Left lung (tissue), 14 donors: ENCODE results near the gene LRRC61. TPM values are rescaled to one million over a fixed set of nuclear protein-coding genes. Genes with fewer than 3 reads are reported as not detected.
A peak's percentile ranks its signal among the peaks of the same experiment; 100 is the strongest.
"Not testable (repeated sequence)": the region's sequence is repeated elsewhere in the genome, so short reads cannot be mapped to it uniquely, and the experiment has no call there.

Experiments
- ATAC-seq: fragments of 200-7000 bp; cut with Tn5 transposase; one replicate; pipeline ENCODE4 v1.9.1; 2020; ENCODE audit warnings: moderate library complexity
- DNase-seq, 4 donors: peaks; one replicate each; pipeline ENCODE4 v3.0.0-alpha.2; 2013 to 2020
- H3K27ac ChIP-seq, 2 donors: fragments of 200-600 bp; sonication (generic) in 1 of 2; one replicate each; pipeline versions ENCODE4 v1.5.0 to v1.8.0; 2020 to 2021
- H3K27me3 ChIP-seq, 2 donors: fragments of 200-600 bp; sonication (generic) in 1 of 2; one replicate each; pipeline versions ENCODE4 v1.5.0 to v1.8.0; 2020 to 2021
- H3K36me3 ChIP-seq, 2 donors: fragments of 200-600 bp; sonication (generic) in 1 of 2; one replicate each; pipeline versions ENCODE4 v1.5.0 to v1.8.0; 2020 to 2021
- H3K4me1 ChIP-seq, 2 donors: fragments of 200-600 bp; one replicate each; pipeline ENCODE4 v1.8.0; 2021
- H3K4me3 ChIP-seq, 2 donors: fragments of 200-600 bp; sonication (generic) in 1 of 2; one replicate each; pipeline versions ENCODE4 v1.5.0 to v1.8.0; 2020 to 2021; ENCODE audit warnings: mild to moderate bottlenecking in 1 of 2
- H3K9me3 ChIP-seq, 2 donors: fragments of 200-600 bp; sonication (generic) in 1 of 2; one replicate each; pipeline versions ENCODE4 v1.5.0 to v1.8.0; 2020 to 2021
- intact Hi-C, 2 donors: fragments of 100-400 bp; cut with DNase I; formaldehyde crosslinking; loops; one replicate each; pipeline versions ENCODE4 v1.11.2 to v1.14.2; 2022
- long read RNA-seq, 12 donors: library from polyadenylated mRNA in 2 of 12; unstranded in 2 of 12; transcript quantifications; one replicate each; pipeline ENCODE4 v2.0.0 and lab custom pipeline, GENCODE V29; 2019 to 2026
- polyA plus RNA-seq, 6 donors: library from polyadenylated mRNA; unstranded; fragments of 120-200 nt; gene quantifications; one replicate each; pipeline ENCODE4 v1.2.1, GENCODE V29; 2013; ENCODE audit not compliant: insufficient read length in 6 of 6
- total RNA-seq, 2 donors: library from RNA; stranded (reverse); fragmentation: NEBNext Ultra II Directional; extraction: Animal tissue kit (Norgen Biotek cat#: 25700); gene quantifications; one replicate each; pipeline ENCODE4 v1.2.1, GENCODE V29; 2021
- TF ChIP-seq, protein P1 (sequence below), 2 donors: fragments of 200-600 bp; sonication (generic) in 1 of 2; IDR thresholded peaks; one replicate each; pipeline versions ENCODE4 v1.5.0 to v1.8.0; 2021; ENCODE audit warnings: antibody characterized with exemption in 2 of 2
- donor health status: DM: no; HTN: yes; CAD: no.
- donor health status: DM: no; HTN: no; CAD: no.

Gene LRRC61, protein sequence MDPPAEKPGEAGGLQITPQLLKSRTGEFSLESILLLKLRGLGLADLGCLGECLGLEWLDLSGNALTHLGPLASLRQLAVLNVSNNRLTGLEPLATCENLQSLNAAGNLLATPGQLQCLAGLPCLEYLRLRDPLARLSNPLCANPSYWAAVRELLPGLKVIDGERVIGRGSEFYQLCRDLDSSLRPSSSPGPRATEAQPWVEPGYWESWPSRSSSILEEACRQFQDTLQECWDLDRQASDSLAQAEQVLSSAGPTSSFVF
- total RNA-seq: 10 to 100 TPM in 1 of 2 donors, 1 to 10 TPM in 1; 9.0 to 15.8 TPM
- 10 to 100 TPM; 16.2 to 22.5 (median 20.1) TPM for polyA plus RNA-seq
- long read RNA-seq, donor 1, transcript LRRC61-202 (3 exons, 1,877 nt): major isoform, 16 of 841 reads
- long read RNA-seq, donor 1, partial matches to known transcripts: 355 of 841 reads
- long read RNA-seq, donor 1, other reads (novel, unspliced or antisense): 467 of 841 reads
- long read RNA-seq, donor 2, transcript LRRC61-202 (3 exons, 1,877 nt): major isoform, 11 of 699 reads
- long read RNA-seq, donor 2, partial matches to known transcripts: 664 of 699 reads
- long read RNA-seq, donor 2, other reads (novel, unspliced or antisense): 19 of 699 reads
- long read RNA-seq, donor 3, transcript LRRC61-202 (3 exons, 1,877 nt): major isoform, 6 of 412 reads
- long read RNA-seq, donor 3, partial matches to known transcripts: 395 of 412 reads
- long read RNA-seq, donor 3, other reads (novel, unspliced or antisense): 10 of 412 reads
- long read RNA-seq, donor 4, transcript LRRC61-202 (3 exons, 1,877 nt): major isoform, 7 of 11 reads
- long read RNA-seq, donor 4, partial matches to known transcripts: 1 of 11 reads
- long read RNA-seq, donor 4, other reads (novel, unspliced or antisense): 1 of 11 reads
- long read RNA-seq, donor 5, transcript LRRC61-202 (3 exons, 1,877 nt): major isoform, 14 of 573 reads
- long read RNA-seq, donor 5, partial matches to known transcripts: 88 of 573 reads
- long read RNA-seq, donor 5, other reads (novel, unspliced or antisense): 468 of 573 reads
- long read RNA-seq, donor 6, transcript LRRC61-202 (3 exons, 1,877 nt): major isoform, 12 of 483 reads
- long read RNA-seq, donor 6, partial matches to known transcripts: 190 of 483 reads
- long read RNA-seq, donor 6, other reads (novel, unspliced or antisense): 277 of 483 reads
- long read RNA-seq, donor 7, transcript LRRC61-202 (3 exons, 1,877 nt): major isoform, 9 of 9 reads
- long read RNA-seq, donor 7, partial matches to known transcripts: 0 of 9 reads
- long read RNA-seq, donor 7, other reads (novel, unspliced or antisense): 0 of 9 reads
- long read RNA-seq, donor 8, transcript LRRC61-202 (3 exons, 1,877 nt): major isoform, 13 of 636 reads
- long read RNA-seq, donor 8, partial matches to known transcripts: 598 of 636 reads
- long read RNA-seq, donor 8, other reads (novel, unspliced or antisense): 21 of 636 reads
- long read RNA-seq, donor 9: 0 reads
- long read RNA-seq, donor 10, transcript LRRC61-202 (3 exons, 1,877 nt): major isoform, 17 of 24 reads
- long read RNA-seq, donor 10, partial matches to known transcripts: 3 of 24 reads
- long read RNA-seq, donor 10, other reads (novel, unspliced or antisense): 4 of 24 reads
- long read RNA-seq, donor 11, transcript LRRC61-202 (3 exons, 1,877 nt): major isoform, 13 of 17 reads
- long read RNA-seq, donor 11, partial matches to known transcripts: 0 of 17 reads
- long read RNA-seq, donor 11, other reads (novel, unspliced or antisense): 0 of 17 reads
- long read RNA-seq, donor 12, transcript LRRC61-202 (3 exons, 1,877 nt): major isoform, 12 of 693 reads
- long read RNA-seq, donor 12, partial matches to known transcripts: 667 of 693 reads
- long read RNA-seq, donor 12, other reads (novel, unspliced or antisense): 11 of 693 reads

DNA sequence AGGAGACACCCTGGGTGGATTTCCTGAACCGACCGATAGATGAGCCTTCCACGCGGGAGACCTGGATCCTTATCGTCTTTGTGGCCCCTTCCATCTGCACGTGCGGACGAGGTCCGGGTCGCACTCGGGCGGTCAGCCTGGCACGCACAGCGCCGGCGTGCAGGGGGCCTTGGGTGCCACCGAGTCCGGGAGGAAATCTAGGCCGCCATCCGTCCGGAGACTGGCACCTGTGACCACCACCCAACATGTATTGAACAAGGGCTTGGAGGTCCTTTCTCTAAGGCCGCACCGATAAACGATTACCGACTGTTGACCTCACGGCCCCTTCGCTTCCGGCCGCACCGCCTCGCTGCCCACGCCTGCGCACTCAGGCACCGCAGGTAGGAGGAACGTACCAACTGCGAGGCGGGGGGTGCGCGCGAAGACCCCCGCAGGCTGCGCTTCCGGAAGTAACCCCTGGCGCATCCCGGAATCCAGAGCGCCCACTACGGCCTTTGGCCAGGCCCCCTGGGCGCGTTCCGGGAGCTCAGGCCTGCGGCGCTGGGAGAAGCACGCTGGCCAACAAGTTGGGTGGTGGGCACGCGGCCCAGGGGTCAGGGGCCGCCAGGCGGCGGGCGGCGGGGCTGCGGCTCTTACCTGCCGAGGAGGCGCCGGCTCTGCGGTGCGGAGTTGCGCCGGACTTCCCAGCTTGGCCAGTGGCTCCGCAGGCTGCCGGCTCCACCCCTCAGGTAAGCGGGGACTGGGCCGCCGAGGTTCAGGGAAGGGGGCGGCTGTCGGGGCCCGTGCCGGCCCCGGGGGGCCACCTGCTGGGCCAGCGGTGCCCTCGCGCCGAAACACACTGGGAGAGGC, at the start of gene LRRC61, which contains the start of gene ACTR3C:
LRRC61 (plus strand) TSS at position 523 of the 849 bp plus-strand sequence. CDS start 13,507 bp downstream, outside the sequence.
ACTR3C (minus strand) TSS at position 713 of the 849 bp plus-strand sequence. CDS start 28,249 bp downstream, outside the sequence.
- ATAC-seq: peak; percentile 86
- TF ChIP-seq, protein P1, sequence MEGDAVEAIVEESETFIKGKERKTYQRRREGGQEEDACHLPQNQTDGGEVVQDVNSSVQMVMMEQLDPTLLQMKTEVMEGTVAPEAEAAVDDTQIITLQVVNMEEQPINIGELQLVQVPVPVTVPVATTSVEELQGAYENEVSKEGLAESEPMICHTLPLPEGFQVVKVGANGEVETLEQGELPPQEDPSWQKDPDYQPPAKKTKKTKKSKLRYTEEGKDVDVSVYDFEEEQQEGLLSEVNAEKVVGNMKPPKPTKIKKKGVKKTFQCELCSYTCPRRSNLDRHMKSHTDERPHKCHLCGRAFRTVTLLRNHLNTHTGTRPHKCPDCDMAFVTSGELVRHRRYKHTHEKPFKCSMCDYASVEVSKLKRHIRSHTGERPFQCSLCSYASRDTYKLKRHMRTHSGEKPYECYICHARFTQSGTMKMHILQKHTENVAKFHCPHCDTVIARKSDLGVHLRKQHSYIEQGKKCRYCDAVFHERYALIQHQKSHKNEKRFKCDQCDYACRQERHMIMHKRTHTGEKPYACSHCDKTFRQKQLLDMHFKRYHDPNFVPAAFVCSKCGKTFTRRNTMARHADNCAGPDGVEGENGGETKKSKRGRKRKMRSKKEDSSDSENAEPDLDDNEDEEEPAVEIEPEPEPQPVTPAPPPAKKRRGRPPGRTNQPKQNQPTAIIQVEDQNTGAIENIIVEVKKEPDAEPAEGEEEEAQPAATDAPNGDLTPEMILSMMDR (IDR thresholded peaks at IDR 0.05): peak in 1 of 2 donors; percentile 33

DNA sequence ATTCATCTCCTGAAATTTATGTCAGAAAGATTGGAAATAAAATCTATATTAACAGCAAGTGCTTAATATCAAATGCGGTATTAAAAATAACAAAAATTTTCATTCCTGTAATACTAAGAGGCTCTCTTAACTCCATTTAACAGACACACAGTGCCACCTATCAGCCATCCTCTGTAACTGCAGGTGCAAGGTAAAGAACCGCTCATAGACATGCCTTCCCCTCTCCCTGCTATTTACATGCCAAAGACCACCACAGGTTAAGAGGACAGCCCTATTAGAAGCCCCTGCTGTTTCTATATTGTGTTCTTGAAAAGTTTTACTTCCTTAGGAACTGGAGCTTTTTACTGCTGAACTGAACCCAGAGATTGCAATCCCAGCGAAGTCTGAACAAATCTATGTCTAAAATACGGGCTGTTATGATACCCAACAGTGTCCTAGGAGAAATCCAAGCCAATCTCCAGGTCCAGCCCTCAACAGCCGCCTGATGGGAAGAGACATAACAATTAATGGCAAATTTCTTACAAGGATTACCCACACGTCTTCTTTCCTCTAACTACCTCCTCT, 46.9 kb upstream of the LRRC61 start:
- intact Hi-C loops, H3K4me1 ChIP-seq, H3K9me3 ChIP-seq, H3K27ac ChIP-seq, H3K27me3 ChIP-seq, H3K36me3 ChIP-seq, H3K4me3 ChIP-seq, DNase-seq: not testable (repeated sequence)
- TF ChIP-seq, protein P1 (IDR thresholded peaks at IDR 0.05): peak; percentile 78 to 80
- ATAC-seq: peak; percentile 94

More for the DNA sequence above, at the start of gene LRRC61, which contains the start of gene ACTR3C:
- intact Hi-C loops: no loop called here
- Histone ChIP-seq H3K27me3 (peaks cover 0 to 14% of the 10 kb centered on the region in 2 donors), H3K4me1 (peaks cover 27 to 43% of the 10 kb centered on the region in 2 donors), H3K36me3 (peaks cover 0 to 12% of the 10 kb centered on the region in 2 donors), H3K4me3 (peak within 1 kb of the TSS; percentile 50 to 57), H3K9me3 (no peaks in the 10 kb centered on the region), H3K27ac (peak within 1 kb of the TSS; percentile 94 to 95)
- peak; percentile 62 to 92 (median 72) for DNase-seq

DNA sequence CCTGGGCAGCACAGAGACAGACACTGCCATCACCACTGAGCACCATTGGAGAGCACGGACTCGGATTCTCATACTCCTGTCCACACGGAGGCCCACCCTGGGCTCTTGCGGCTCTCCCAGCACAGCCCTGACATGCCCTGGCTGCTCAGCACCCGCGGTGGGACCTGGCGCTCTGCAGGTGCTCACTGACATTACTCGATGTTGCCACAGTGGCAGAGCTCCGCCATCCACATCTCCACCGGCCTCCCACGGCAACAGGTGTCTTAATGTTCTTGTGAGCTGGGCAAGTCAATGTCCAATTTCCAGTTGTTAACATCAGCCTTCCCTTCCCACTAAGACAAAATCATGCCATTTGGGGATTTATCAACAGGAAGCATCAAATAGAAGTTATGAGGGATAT, 44.8 kb upstream of the LRRC61 start:
- H3K36me3 ChIP-seq, intact Hi-C loops, H3K27ac ChIP-seq, H3K9me3 ChIP-seq, H3K4me3 ChIP-seq, ATAC-seq, H3K27me3 ChIP-seq, H3K4me1 ChIP-seq: not testable (repeated sequence)
- peak in 1 of 4 donors; percentile 69 for DNase-seq

DNA sequence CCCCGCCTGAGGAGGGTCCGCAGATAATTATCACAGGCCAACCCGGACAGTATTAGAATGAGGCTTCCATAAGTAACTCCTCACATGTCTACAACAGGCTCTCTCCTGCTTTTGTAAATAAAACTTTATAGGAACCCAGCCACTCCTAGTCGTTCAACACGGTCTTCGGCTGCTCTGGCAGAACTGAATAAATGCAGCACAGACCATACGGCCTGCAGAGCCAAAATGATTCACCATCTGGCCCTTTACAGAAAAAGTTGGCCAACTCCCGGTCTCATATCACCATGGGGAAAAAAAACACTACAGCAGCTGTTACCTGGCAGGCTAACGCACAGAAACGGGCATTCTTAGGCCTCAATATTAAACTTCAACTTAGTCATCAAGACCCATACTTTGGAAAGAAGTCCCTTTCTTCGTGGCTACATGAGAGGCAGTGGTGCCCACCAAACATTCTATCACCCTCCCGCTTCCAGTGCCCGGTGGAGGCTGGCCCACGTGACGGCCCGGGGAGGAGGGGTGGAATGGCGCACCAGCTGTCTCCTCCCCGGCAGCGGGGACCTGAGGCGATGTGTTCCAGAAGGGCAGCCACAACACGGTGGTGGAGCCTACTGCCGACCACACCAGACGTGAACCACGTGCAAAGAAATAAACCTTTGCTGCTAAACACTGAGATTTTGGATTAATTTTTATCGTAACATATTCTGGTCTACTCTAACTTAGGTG, 41.3 kb upstream of the LRRC61 start:
- DNase-seq, H3K36me3 ChIP-seq, intact Hi-C loops, H3K9me3 ChIP-seq, H3K4me3 ChIP-seq, H3K4me1 ChIP-seq, H3K27me3 ChIP-seq, H3K27ac ChIP-seq, ATAC-seq: not testable (repeated sequence)

DNA sequence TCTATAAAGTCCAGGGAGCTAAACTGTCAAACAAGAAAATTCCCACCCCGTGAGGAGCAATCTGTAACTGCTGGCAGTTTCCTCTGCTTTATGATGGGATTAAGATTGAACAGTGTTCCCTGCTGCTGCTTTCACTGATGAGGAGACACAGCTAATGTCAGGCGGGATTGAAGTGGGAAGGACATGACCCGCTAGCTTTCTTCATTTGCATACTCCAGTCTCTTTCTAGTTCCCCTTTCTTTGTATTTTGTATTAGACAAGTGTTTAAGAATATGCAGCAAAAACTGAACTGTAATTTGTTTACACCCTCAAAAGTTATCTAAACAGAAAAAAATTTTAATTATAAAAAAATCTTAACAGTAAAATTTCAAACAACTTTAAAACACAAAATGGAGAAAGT, 40.0 kb upstream of the LRRC61 start:
- ATAC-seq, H3K27me3 ChIP-seq, intact Hi-C loops, H3K4me1 ChIP-seq, H3K27ac ChIP-seq, H3K4me3 ChIP-seq, H3K36me3 ChIP-seq, H3K9me3 ChIP-seq, DNase-seq: not testable (repeated sequence)

DNA sequence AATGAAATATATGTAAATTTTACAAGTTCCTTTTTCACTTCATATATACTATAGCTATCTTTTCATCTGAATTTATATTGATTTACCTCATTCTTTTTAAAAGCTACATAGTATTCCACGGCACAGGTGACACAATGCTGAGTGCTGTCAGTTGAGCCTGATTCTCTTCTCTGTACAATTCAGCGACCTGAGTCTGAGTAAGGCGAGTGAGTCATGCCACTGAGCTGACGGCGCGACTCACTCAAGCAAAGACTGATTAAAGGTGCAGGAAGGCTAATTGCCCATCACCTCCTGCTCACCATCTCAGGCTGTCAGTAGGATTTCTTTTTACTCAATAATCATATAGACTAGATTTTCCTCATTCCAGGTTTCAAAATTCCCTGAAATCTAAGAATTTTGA, 39.5 kb upstream of the LRRC61 start:
- H3K9me3 ChIP-seq, H3K4me1 ChIP-seq, intact Hi-C loops, ATAC-seq, DNase-seq, H3K4me3 ChIP-seq, H3K36me3 ChIP-seq, H3K27me3 ChIP-seq, H3K27ac ChIP-seq: not testable (repeated sequence)
